Measurements from ENCODE around the gene CGN.

The CGN gene

GRCh38 chr1:151541752-151542151 lies 30.6 kb downstream of the CGN start:
- Histone ChIP-seq H3K36me3 (ENCODE audit: control insufficient read depth, insufficient read depth, low read length) (no peaks in the 10 kb centered on the region), H3K27me3 (ENCODE audit: control insufficient read depth, insufficient read depth, low read length) (no peaks in the 10 kb centered on the region), H3K4me1 (ENCODE audit: control insufficient read depth, insufficient read depth, low read length) (peaks cover 19% of the 10 kb centered on the region), H3K9ac (ENCODE audit: low read length) (peak overlapping the region; percentile 96), H3K4me3 (ENCODE audit: low read length) (peak overlapping the region; percentile 61), H3K9me3 (ENCODE audit: control insufficient read depth, low read length) (no peaks in the 10 kb centered on the region)

- H3K9ac ChIP-seq (ENCODE audit: low read length) = peak overlapping the region; percentile 3
- no peak overlapping the region for H3K4me3 ChIP-seq (ENCODE audit: low read length)
- H3K36me3 ChIP-seq (ENCODE audit: control insufficient read depth, insufficient read depth, low read length) = no peaks in the 10 kb centered on the region
- no peaks in the 10 kb centered on the region for H3K9me3 ChIP-seq (ENCODE audit: control insufficient read depth, low read length)
- H3K27me3 ChIP-seq (ENCODE audit: control insufficient read depth, insufficient read depth, low read length) = no peaks in the 10 kb centered on the region
- H3K4me1 ChIP-seq (ENCODE audit: control insufficient read depth, insufficient read depth, low read length) = peaks cover 29% of the 10 kb centered on the region
These were observed 31.5 kb downstream of the CGN start for GRCh38 chr1:151542710-151543129.

GRCh38 chr1:151545542-151545941 lies 34.4 kb downstream of the CGN start:
- Histone ChIP-seq H3K9me3 (ENCODE audit: control insufficient read depth, low read length) (no peaks in the 10 kb centered on the region), H3K27me3 (ENCODE audit: control insufficient read depth, insufficient read depth, low read length) (no peaks in the 10 kb centered on the region), H3K9ac (ENCODE audit: low read length) (no peak overlapping the region), H3K4me3 (ENCODE audit: low read length) (no peak overlapping the region), H3K4me1 (ENCODE audit: control insufficient read depth, insufficient read depth, low read length) (peaks cover 37% of the 10 kb centered on the region), H3K36me3 (ENCODE audit: control insufficient read depth, insufficient read depth, low read length) (no peaks in the 10 kb centered on the region)

- Histone ChIP-seq H3K27me3 (ENCODE audit: control insufficient read depth, insufficient read depth, low read length) (no peaks in the 10 kb centered on the region), H3K4me3 (ENCODE audit: low read length) (no peak overlapping the region), H3K9ac (ENCODE audit: low read length) (no peak overlapping the region), H3K9me3 (ENCODE audit: control insufficient read depth, low read length) (no peaks in the 10 kb centered on the region), H3K4me1 (ENCODE audit: control insufficient read depth, insufficient read depth, low read length) (peaks cover 37% of the 10 kb centered on the region), H3K36me3 (ENCODE audit: control insufficient read depth, insufficient read depth, low read length) (no peaks in the 10 kb centered on the region)
These were observed 35.1 kb downstream of the CGN start for GRCh38 chr1:151546011-151546925.

GRCh38 chr1:151547119-151547899 lies 36.1 kb downstream of the CGN start:
- Histone ChIP-seq H3K36me3 (ENCODE audit: control insufficient read depth, insufficient read depth, low read length) (no peaks in the 10 kb centered on the region), H3K9me3 (ENCODE audit: control insufficient read depth, low read length) (no peaks in the 10 kb centered on the region), H3K4me1 (ENCODE audit: control insufficient read depth, insufficient read depth, low read length) (peaks cover 36% of the 10 kb centered on the region), H3K4me3 (ENCODE audit: low read length) (no peak overlapping the region), H3K9ac (ENCODE audit: low read length) (peak overlapping the region; percentile 7), H3K27me3 (ENCODE audit: control insufficient read depth, insufficient read depth, low read length) (no peaks in the 10 kb centered on the region)

- no peaks in the 10 kb centered on the region for H3K36me3 ChIP-seq (ENCODE audit: control insufficient read depth, insufficient read depth, low read length)
- no peaks in the 10 kb centered on the region for H3K9me3 ChIP-seq (ENCODE audit: control insufficient read depth, low read length)
- H3K4me3 ChIP-seq (ENCODE audit: low read length) = no peak overlapping the region
- peaks cover 30% of the 10 kb centered on the region for H3K4me1 ChIP-seq (ENCODE audit: control insufficient read depth, insufficient read depth, low read length)
- peak overlapping the region; percentile 7 for H3K9ac ChIP-seq (ENCODE audit: low read length)
- no peaks in the 10 kb centered on the region for H3K27me3 ChIP-seq (ENCODE audit: control insufficient read depth, insufficient read depth, low read length)
These were observed 36.7 kb downstream of the CGN start for GRCh38 chr1:151547900-151548230.

- no peaks in the 10 kb centered on the region for H3K9me3 ChIP-seq (ENCODE audit: control insufficient read depth, low read length)
- H3K4me1 ChIP-seq (ENCODE audit: control insufficient read depth, insufficient read depth, low read length) = peaks cover 29% of the 10 kb centered on the region
- no peak overlapping the region for H3K9ac ChIP-seq (ENCODE audit: low read length)
- H3K36me3 ChIP-seq (ENCODE audit: control insufficient read depth, insufficient read depth, low read length) = no peaks in the 10 kb centered on the region
- H3K27me3 ChIP-seq (ENCODE audit: control insufficient read depth, insufficient read depth, low read length) = no peaks in the 10 kb centered on the region
- H3K4me3 ChIP-seq (ENCODE audit: low read length) = no peak overlapping the region
These were observed 38.0 kb downstream of the CGN start for GRCh38 chr1:151549199-151549598.

GRCh38 chr1:151553659-151554058 lies 42.5 kb downstream of the CGN start:
- no peaks in the 10 kb centered on the region for H3K9me3 ChIP-seq (ENCODE audit: control insufficient read depth, low read length)
- H3K4me1 ChIP-seq (ENCODE audit: control insufficient read depth, insufficient read depth, low read length) = peaks cover 10% of the 10 kb centered on the region
- H3K4me3 ChIP-seq (ENCODE audit: low read length) = no peak overlapping the region
- no peaks in the 10 kb centered on the region for H3K27me3 ChIP-seq (ENCODE audit: control insufficient read depth, insufficient read depth, low read length)
- no peaks in the 10 kb centered on the region for H3K36me3 ChIP-seq (ENCODE audit: control insufficient read depth, insufficient read depth, low read length)
- no peak overlapping the region for H3K9ac ChIP-seq (ENCODE audit: low read length)

- Histone ChIP-seq H3K4me1 (ENCODE audit: control insufficient read depth, insufficient read depth, low read length) (no peaks in the 10 kb centered on the region), H3K4me3 (ENCODE audit: low read length) (no peak overlapping the region), H3K9me3 (ENCODE audit: control insufficient read depth, low read length) (no peaks in the 10 kb centered on the region), H3K9ac (ENCODE audit: low read length) (no peak overlapping the region), H3K36me3 (ENCODE audit: control insufficient read depth, insufficient read depth, low read length) (no peaks in the 10 kb centered on the region), H3K27me3 (ENCODE audit: control insufficient read depth, insufficient read depth, low read length) (no peaks in the 10 kb centered on the region)
These were observed 44.9 kb downstream of the CGN start for GRCh38 chr1:151556052-151556451.

- Histone ChIP-seq H3K4me3 (ENCODE audit: low read length) (no peak overlapping the region), H3K9ac (ENCODE audit: low read length) (no peak overlapping the region), H3K36me3 (ENCODE audit: control insufficient read depth, insufficient read depth, low read length) (no peaks in the 10 kb centered on the region), H3K4me1 (ENCODE audit: control insufficient read depth, insufficient read depth, low read length) (no peaks in the 10 kb centered on the region), H3K27me3 (ENCODE audit: control insufficient read depth, insufficient read depth, low read length) (no peaks in the 10 kb centered on the region), H3K9me3 (ENCODE audit: control insufficient read depth, low read length) (no peaks in the 10 kb centered on the region)
These were observed 51.5 kb downstream of the CGN start for GRCh38 chr1:151562661-151563060.

GRCh38 chr1:151563376-151563775 lies 52.2 kb downstream of the CGN start:
- H3K36me3 ChIP-seq (ENCODE audit: control insufficient read depth, insufficient read depth, low read length) = peaks cover 4% of the 10 kb centered on the region

GRCh38 chr1:151565502-151566189 lies 54.5 kb downstream of the CGN start:
- Histone ChIP-seq H3K9me3 (ENCODE audit: control insufficient read depth, low read length) (no peaks in the 10 kb centered on the region), H3K4me3 (ENCODE audit: low read length) (no peak overlapping the region), H3K4me1 (ENCODE audit: control insufficient read depth, insufficient read depth, low read length) (peaks cover 12% of the 10 kb centered on the region), H3K9ac (ENCODE audit: low read length) (no peak overlapping the region), H3K36me3 (ENCODE audit: control insufficient read depth, insufficient read depth, low read length) (peaks cover 4% of the 10 kb centered on the region), H3K27me3 (ENCODE audit: control insufficient read depth, insufficient read depth, low read length) (no peaks in the 10 kb centered on the region)

More at GRCh38 chr1:151563376-151563775, 52.2 kb downstream of the CGN start:
- no peaks in the 10 kb centered on the region for H3K27me3 ChIP-seq (ENCODE audit: control insufficient read depth, insufficient read depth, low read length)
- H3K4me3 ChIP-seq (ENCODE audit: low read length) = no peak overlapping the region
- no peak overlapping the region for H3K9ac ChIP-seq (ENCODE audit: low read length)
- H3K9me3 ChIP-seq (ENCODE audit: control insufficient read depth, low read length) = no peaks in the 10 kb centered on the region
- H3K4me1 ChIP-seq (ENCODE audit: control insufficient read depth, insufficient read depth, low read length) = peaks cover 4% of the 10 kb centered on the region

Measured in mucosa of stomach (tissue), 1 donor.